ENCODE results near the gene SYNPO2.

Gene SYNPO2

GRCh38 chr4:118881512-118882146 is 7.0 kb upstream of the SYNPO2 start:
- Histone ChIP-seq H3K36me3 (ENCODE audit: control insufficient read depth in 1 of 2, insufficient read depth in 2 of 2, low read length in 2 of 2) (no peaks in the 10 kb centered on the region), H3K4me1 (ENCODE audit: control insufficient read depth in 1 of 2, insufficient read depth in 2 of 2, low read length in 2 of 2) (no peaks in the 10 kb centered on the region), H3K9me3 (ENCODE audit: control insufficient read depth in 1 of 2, low read length in 2 of 2) (no peaks in the 10 kb centered on the region), H3K9ac (ENCODE audit: low read depth in 1 of 2, low read length in 2 of 2) (no peak overlapping the region), H3K27me3 (ENCODE audit: control insufficient read depth in 1 of 2, insufficient read depth in 2 of 2, low read length in 2 of 2) (no peaks in the 10 kb centered on the region), H3K4me3 (ENCODE audit: low read depth in 1 of 2, low read length in 2 of 2) (no peak overlapping the region), H3K27ac (ENCODE audit: low read depth, low read length) (no peak overlapping the region)

- H3K27ac ChIP-seq (ENCODE audit: low read depth, low read length), result no peak overlapping the region
- H3K36me3 ChIP-seq (ENCODE audit: control insufficient read depth in 1 of 2, insufficient read depth in 2 of 2, low read length in 2 of 2), result no peaks in the 10 kb centered on the region
- no peaks in the 10 kb centered on the region for H3K9me3 ChIP-seq (ENCODE audit: control insufficient read depth in 1 of 2, low read length in 2 of 2)
Observed at GRCh38 chr4:118883861-118884260, 4.8 kb upstream of the SYNPO2 start.

GRCh38 chr4:118884716-118885115 is 3.9 kb upstream of the SYNPO2 start:
- H3K9ac ChIP-seq (ENCODE audit: low read depth in 1 of 2, low read length in 2 of 2), result no peak overlapping the region
- peaks cover 8 to 14% of the 10 kb centered on the region in 2 donors for H3K27me3 ChIP-seq (ENCODE audit: control insufficient read depth in 1 of 2, insufficient read depth in 2 of 2, low read length in 2 of 2)
- H3K4me3 ChIP-seq (ENCODE audit: low read depth in 1 of 2, low read length in 2 of 2), result no peak overlapping the region

More at GRCh38 chr4:118883861-118884260, 4.8 kb upstream of the SYNPO2 start:
- Histone ChIP-seq H3K9ac (ENCODE audit: low read depth in 1 of 2, low read length in 2 of 2) (no peak overlapping the region), H3K27me3 (ENCODE audit: control insufficient read depth in 1 of 2, insufficient read depth in 2 of 2, low read length in 2 of 2) (peaks cover 3 to 8% of the 10 kb centered on the region in 2 donors), H3K4me1 (ENCODE audit: control insufficient read depth in 1 of 2, insufficient read depth in 2 of 2, low read length in 2 of 2) (peaks cover 0 to 3% of the 10 kb centered on the region in 2 donors), H3K4me3 (ENCODE audit: low read depth in 1 of 2, low read length in 2 of 2) (no peak overlapping the region)

GRCh38 chr4:118889312-118889691 is 648 bp downstream of the SYNPO2 start:
- Histone ChIP-seq H3K4me1 (ENCODE audit: control insufficient read depth in 1 of 2, insufficient read depth in 2 of 2, low read length in 2 of 2) (peaks cover 0 to 3% of the 10 kb centered on the region in 2 donors), H3K27me3 (ENCODE audit: control insufficient read depth in 1 of 2, insufficient read depth in 2 of 2, low read length in 2 of 2) (peaks cover 8 to 14% of the 10 kb centered on the region in 2 donors), H3K27ac (ENCODE audit: low read depth, low read length) (no peak overlapping the region), H3K36me3 (ENCODE audit: control insufficient read depth in 1 of 2, insufficient read depth in 2 of 2, low read length in 2 of 2) (no peaks in the 10 kb centered on the region), H3K9me3 (ENCODE audit: control insufficient read depth in 1 of 2, low read length in 2 of 2) (no peaks in the 10 kb centered on the region), H3K4me3 (ENCODE audit: low read depth in 1 of 2, low read length in 2 of 2) (peak overlapping the region; percentile 65 to 72), H3K9ac (ENCODE audit: low read depth in 1 of 2, low read length in 2 of 2) (peak overlapping the region in 1 of 2 donors; percentile 60)

More at GRCh38 chr4:118884716-118885115, 3.9 kb upstream of the SYNPO2 start:
- no peaks in the 10 kb centered on the region for H3K9me3 ChIP-seq (ENCODE audit: control insufficient read depth in 1 of 2, low read length in 2 of 2)
- H3K36me3 ChIP-seq (ENCODE audit: control insufficient read depth in 1 of 2, insufficient read depth in 2 of 2, low read length in 2 of 2), result no peaks in the 10 kb centered on the region
- H3K4me1 ChIP-seq (ENCODE audit: control insufficient read depth in 1 of 2, insufficient read depth in 2 of 2, low read length in 2 of 2), result peaks cover 0 to 3% of the 10 kb centered on the region in 2 donors
- no peak overlapping the region for H3K27ac ChIP-seq (ENCODE audit: low read depth, low read length)

- H3K9me3 ChIP-seq (ENCODE audit: control insufficient read depth in 1 of 2, low read length in 2 of 2), result no peaks in the 10 kb centered on the region
- H3K4me3 ChIP-seq (ENCODE audit: low read depth in 1 of 2, low read length in 2 of 2), result no peak overlapping the region
- no peak overlapping the region for H3K9ac ChIP-seq (ENCODE audit: low read depth in 1 of 2, low read length in 2 of 2)
- peaks cover 4% of the 10 kb centered on the region in 2 donors for H3K27me3 ChIP-seq (ENCODE audit: control insufficient read depth in 1 of 2, insufficient read depth in 2 of 2, low read length in 2 of 2)
- H3K27ac ChIP-seq (ENCODE audit: low read depth, low read length), result no peak overlapping the region
- H3K36me3 ChIP-seq (ENCODE audit: control insufficient read depth in 1 of 2, insufficient read depth in 2 of 2, low read length in 2 of 2), result no peaks in the 10 kb centered on the region
- H3K4me1 ChIP-seq (ENCODE audit: control insufficient read depth in 1 of 2, insufficient read depth in 2 of 2, low read length in 2 of 2), result no peaks in the 10 kb centered on the region
Observed at GRCh38 chr4:118894034-118894433, 5.4 kb downstream of the SYNPO2 start.

GRCh38 chr4:118898221-118898620 is 9.6 kb downstream of the SYNPO2 start:
- Histone ChIP-seq H3K9ac (ENCODE audit: low read depth in 1 of 2, low read length in 2 of 2) (no peak overlapping the region), H3K4me1 (ENCODE audit: control insufficient read depth in 1 of 2, insufficient read depth in 2 of 2, low read length in 2 of 2) (no peaks in the 10 kb centered on the region), H3K27ac (ENCODE audit: low read depth, low read length) (no peak overlapping the region), H3K27me3 (ENCODE audit: control insufficient read depth in 1 of 2, insufficient read depth in 2 of 2, low read length in 2 of 2) (no peaks in the 10 kb centered on the region), H3K36me3 (ENCODE audit: control insufficient read depth in 1 of 2, insufficient read depth in 2 of 2, low read length in 2 of 2) (no peaks in the 10 kb centered on the region), H3K9me3 (ENCODE audit: control insufficient read depth in 1 of 2, low read length in 2 of 2) (no peaks in the 10 kb centered on the region), H3K4me3 (ENCODE audit: low read depth in 1 of 2, low read length in 2 of 2) (no peak overlapping the region)

DNA sequence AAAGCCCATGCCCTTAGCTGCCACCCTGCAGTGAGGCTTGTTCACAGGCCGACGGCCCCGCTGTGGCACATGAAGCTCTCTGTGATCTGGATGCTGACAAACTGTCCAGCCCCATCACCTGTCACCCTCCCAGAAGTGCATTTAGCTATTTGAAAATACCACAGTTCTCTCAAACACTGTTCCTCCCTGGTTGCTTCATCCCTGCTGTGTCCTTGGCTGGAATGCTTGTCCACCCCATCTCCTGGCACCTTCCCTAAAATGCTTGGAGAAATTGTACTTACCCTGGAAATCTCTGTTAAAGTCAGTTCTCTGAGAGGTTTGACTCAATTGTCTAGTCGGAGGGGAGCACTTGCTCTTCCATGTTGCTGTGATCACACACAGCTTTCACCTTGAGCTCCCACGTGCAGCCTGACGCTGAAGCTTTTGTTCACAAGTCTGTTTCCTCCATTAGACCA is 10.1 kb downstream of the SYNPO2 start:
- Histone ChIP-seq H3K27ac (ENCODE audit: low read depth, low read length) (no peak overlapping the region), H3K4me1 (ENCODE audit: control insufficient read depth in 1 of 2, insufficient read depth in 2 of 2, low read length in 2 of 2) (no peaks in the 10 kb centered on the region), H3K9me3 (ENCODE audit: control insufficient read depth in 1 of 2, low read length in 2 of 2) (no peaks in the 10 kb centered on the region), H3K9ac (ENCODE audit: low read depth in 1 of 2, low read length in 2 of 2) (no peak overlapping the region), H3K27me3 (ENCODE audit: control insufficient read depth in 1 of 2, insufficient read depth in 2 of 2, low read length in 2 of 2) (no peaks in the 10 kb centered on the region), H3K4me3 (ENCODE audit: low read depth in 1 of 2, low read length in 2 of 2) (no peak overlapping the region), H3K36me3 (ENCODE audit: control insufficient read depth in 1 of 2, insufficient read depth in 2 of 2, low read length in 2 of 2) (no peaks in the 10 kb centered on the region)

GRCh38 chr4:118904418-118904817 is 15.8 kb downstream of the SYNPO2 start:
- Histone ChIP-seq H3K4me1 (ENCODE audit: control insufficient read depth in 1 of 2, insufficient read depth in 2 of 2, low read length in 2 of 2) (peaks cover 0 to 9% of the 10 kb centered on the region in 2 donors), H3K9ac (ENCODE audit: low read depth in 1 of 2, low read length in 2 of 2) (no peak overlapping the region), H3K27ac (ENCODE audit: low read depth, low read length) (no peak overlapping the region)

DNA sequence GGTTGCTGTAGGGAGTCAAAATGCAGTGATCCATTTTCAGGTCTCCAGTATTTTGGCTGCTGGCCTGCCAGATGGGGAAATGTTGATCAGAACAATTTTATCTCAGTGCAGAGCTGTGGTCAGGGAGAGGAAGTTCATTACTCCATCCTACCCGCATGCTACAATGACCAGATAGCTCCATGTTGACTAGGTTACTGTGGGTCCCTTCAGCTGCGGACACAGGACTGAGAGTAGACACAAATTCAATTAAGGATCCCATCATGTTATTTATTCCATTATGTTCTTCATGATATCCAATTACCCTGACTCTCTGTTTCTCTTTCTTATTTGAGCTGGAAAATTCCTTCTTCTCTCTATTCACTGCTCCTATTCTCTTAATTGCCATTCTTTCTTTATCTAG is 16.3 kb downstream of the SYNPO2 start:
- Histone ChIP-seq H3K27ac (ENCODE audit: low read depth, low read length) (no peak overlapping the region), H3K4me1 (ENCODE audit: control insufficient read depth in 1 of 2, insufficient read depth in 2 of 2, low read length in 2 of 2) (peaks cover 0 to 9% of the 10 kb centered on the region in 2 donors), H3K9ac (ENCODE audit: low read depth in 1 of 2, low read length in 2 of 2) (no peak overlapping the region), H3K36me3 (ENCODE audit: control insufficient read depth in 1 of 2, insufficient read depth in 2 of 2, low read length in 2 of 2) (no peaks in the 10 kb centered on the region), H3K9me3 (ENCODE audit: control insufficient read depth in 1 of 2, low read length in 2 of 2) (no peaks in the 10 kb centered on the region), H3K27me3 (ENCODE audit: control insufficient read depth in 1 of 2, insufficient read depth in 2 of 2, low read length in 2 of 2) (no peaks in the 10 kb centered on the region), H3K4me3 (ENCODE audit: low read depth in 1 of 2, low read length in 2 of 2) (no peak overlapping the region)

More at GRCh38 chr4:118904418-118904817, 15.8 kb downstream of the SYNPO2 start:
- Histone ChIP-seq H3K9me3 (ENCODE audit: control insufficient read depth in 1 of 2, low read length in 2 of 2) (no peaks in the 10 kb centered on the region), H3K36me3 (ENCODE audit: control insufficient read depth in 1 of 2, insufficient read depth in 2 of 2, low read length in 2 of 2) (no peaks in the 10 kb centered on the region), H3K27me3 (ENCODE audit: control insufficient read depth in 1 of 2, insufficient read depth in 2 of 2, low read length in 2 of 2) (no peaks in the 10 kb centered on the region), H3K4me3 (ENCODE audit: low read depth in 1 of 2, low read length in 2 of 2) (no peak overlapping the region)

- no peaks in the 10 kb centered on the region for H3K27me3 ChIP-seq (ENCODE audit: control insufficient read depth in 1 of 2, insufficient read depth in 2 of 2, low read length in 2 of 2)
- peaks cover 0 to 14% of the 10 kb centered on the region in 2 donors for H3K4me1 ChIP-seq (ENCODE audit: control insufficient read depth in 1 of 2, insufficient read depth in 2 of 2, low read length in 2 of 2)
- H3K27ac ChIP-seq (ENCODE audit: low read depth, low read length), result no peak overlapping the region
- no peaks in the 10 kb centered on the region for H3K9me3 ChIP-seq (ENCODE audit: control insufficient read depth in 1 of 2, low read length in 2 of 2)
- H3K9ac ChIP-seq (ENCODE audit: low read depth in 1 of 2, low read length in 2 of 2), result no peak overlapping the region
- no peaks in the 10 kb centered on the region for H3K36me3 ChIP-seq (ENCODE audit: control insufficient read depth in 1 of 2, insufficient read depth in 2 of 2, low read length in 2 of 2)
- H3K4me3 ChIP-seq (ENCODE audit: low read depth in 1 of 2, low read length in 2 of 2), result no peak overlapping the region
Observed at GRCh38 chr4:118905566-118905965, 16.9 kb downstream of the SYNPO2 start.

All from duodenal mucosa (tissue), 2 donors.